GM06990 (cell line): ENCODE data around the gene CBFA2T3.

ENCODE experiments used
- DNase-seq: peaks from one replicate; pipeline ENCODE4 v3.0.0-alpha.2; 2011; ENCODE audit not compliant: insufficient read length; ENCODE audit errors: extremely low read depth
- H3K27me3 ChIP-seq: replicated peaks from 2 replicates; pipeline ENCODE4 v1.6.0; 2011; ENCODE audit warnings: low read length; ENCODE audit not compliant: control insufficient read depth, insufficient read depth
- H3K36me3 ChIP-seq: 2 replicates; pipeline ENCODE4 v1.5.1; 2011; ENCODE audit warnings: low read length; ENCODE audit not compliant: control insufficient read depth, insufficient read depth
- H3K4me3 ChIP-seq: replicated peaks from 2 replicates; pipeline ENCODE4 v1.5.1; 2011; ENCODE audit warnings: low read depth, mild to moderate bottlenecking, control low read depth, low read length
- CTCF ChIP-seq: IDR thresholded peaks from 2 replicates; pipeline ENCODE4 v1.5.1; 2011; ENCODE audit warnings: low read length, control low read depth, mild to moderate bottlenecking, inconsistent platforms; ENCODE audit not compliant: insufficient read depth, poor library complexity, severe bottlenecking

Gene CBFA2T3

GRCh38 chr16:88900662-88901052 is 76.3 kb downstream of the CBFA2T3 start:
- H3K27me3 ChIP-seq: no peaks in the 10 kb centered on the region
- DNase-seq: no peak
- no peak for TF ChIP-seq CTCF
- H3K4me3 ChIP-seq: no peak overlapping the region
- H3K36me3 ChIP-seq: peaks cover 17% of the 10 kb centered on the region

GRCh38 chr16:88899901-88900661 is 76.9 kb downstream of the CBFA2T3 start:
- H3K4me3 ChIP-seq: no peak overlapping the region

GRCh38 chr16:88897696-88898425 is 79.1 kb downstream of the CBFA2T3 start:
- Histone ChIP-seq H3K36me3 (peaks cover 18% of the 10 kb centered on the region), H3K27me3 (no peaks in the 10 kb centered on the region), H3K4me3 (no peak overlapping the region)
- DNase-seq: no peak
- TF ChIP-seq CTCF: no peak

More at GRCh38 chr16:88899901-88900661, 76.9 kb downstream of the CBFA2T3 start:
- H3K27me3 ChIP-seq: no peaks in the 10 kb centered on the region
- no peak for DNase-seq
- H3K36me3 ChIP-seq: peaks cover 18% of the 10 kb centered on the region
- TF ChIP-seq CTCF: no peak

- peaks cover 25% of the 10 kb centered on the region for H3K36me3 ChIP-seq
- no peak for TF ChIP-seq CTCF
- no peak overlapping the region for H3K4me3 ChIP-seq
- no peak for DNase-seq
- no peaks in the 10 kb centered on the region for H3K27me3 ChIP-seq
These were observed 80.6 kb downstream of the CBFA2T3 start for GRCh38 chr16:88896238-88897070.

- Histone ChIP-seq H3K4me3 (no peak overlapping the region), H3K36me3 (peaks cover 22% of the 10 kb centered on the region), H3K27me3 (no peaks in the 10 kb centered on the region)
- DNase-seq: no peak
- TF ChIP-seq CTCF: no peak
These were observed 81.7 kb downstream of the CBFA2T3 start for GRCh38 chr16:88895335-88895734.
